Dermis lymphatic vessel endothelial cell (primary cell): ENCODE measurements around the gene PAQR9. TPM values are rescaled to one million over a fixed set of nuclear protein-coding genes. Genes with fewer than 3 reads are reported as not detected.

ENCODE experiments used
- total RNA-seq: library from RNA; depleted of rRNA; stranded (reverse); fragments of >200 nt; gene quantifications from 2 replicates; pipeline ENCODE4 v1.2.1, GENCODE V29; 2014

Gene PAQR9, protein sequence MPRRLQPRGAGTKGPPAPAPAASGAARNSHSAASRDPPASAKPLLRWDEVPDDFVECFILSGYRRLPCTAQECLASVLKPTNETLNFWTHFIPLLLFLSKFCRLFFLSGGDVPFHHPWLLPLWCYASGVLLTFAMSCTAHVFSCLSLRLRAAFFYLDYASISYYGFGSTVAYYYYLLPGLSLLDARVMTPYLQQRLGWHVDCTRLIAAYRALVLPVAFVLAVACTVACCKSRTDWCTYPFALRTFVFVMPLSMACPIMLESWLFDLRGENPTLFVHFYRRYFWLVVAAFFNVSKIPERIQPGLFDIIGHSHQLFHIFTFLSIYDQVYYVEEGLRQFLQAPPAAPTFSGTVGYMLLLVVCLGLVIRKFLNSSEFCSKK
- total RNA-seq, result not detected in 2 replicates

DNA sequence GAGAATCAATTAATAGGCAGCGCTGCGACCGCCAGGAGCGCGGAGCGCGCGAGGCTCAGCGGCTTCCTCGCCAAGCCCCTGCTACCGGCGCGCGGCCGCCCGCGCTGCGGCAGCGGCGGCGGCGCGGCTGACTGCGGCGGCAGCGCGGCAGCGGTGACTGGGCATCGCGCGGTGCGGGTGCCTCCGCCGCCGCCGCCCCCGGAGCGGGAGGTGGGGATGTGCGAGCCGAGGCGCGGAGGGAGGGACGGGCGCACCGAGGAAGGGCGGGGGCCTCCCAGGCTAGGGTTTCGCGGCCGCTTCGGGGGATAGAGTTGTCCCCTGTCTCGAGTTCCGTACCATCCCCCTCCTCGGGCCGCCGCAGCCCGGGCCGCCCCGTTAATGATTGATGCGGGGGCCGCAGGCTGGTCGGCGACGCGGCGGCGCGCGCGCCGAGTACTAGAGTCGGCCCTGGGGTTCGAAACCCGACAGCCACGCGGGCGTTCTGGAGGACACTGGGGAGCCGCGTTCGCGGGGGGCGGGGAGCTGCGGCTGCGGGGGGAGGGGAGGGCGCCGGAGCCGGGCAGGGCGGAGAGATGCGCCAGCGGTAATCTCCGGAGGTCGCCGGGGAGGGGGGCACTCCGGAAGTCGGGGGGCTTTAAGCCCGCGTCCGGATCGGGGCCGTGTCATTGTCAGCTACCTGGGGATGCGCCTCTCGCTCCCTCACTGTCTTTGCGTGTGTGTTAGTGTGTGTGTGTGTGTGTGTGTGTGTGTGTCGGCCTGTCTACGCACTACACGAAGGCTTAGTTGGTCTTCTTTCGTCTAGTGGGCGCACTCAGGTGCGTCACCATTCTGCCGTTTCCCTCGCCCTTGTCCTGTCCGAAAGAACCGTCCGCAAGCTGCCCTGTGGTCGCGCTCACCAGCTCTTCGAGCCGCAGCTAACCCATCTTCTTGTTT, at the start of gene PAQR9:
Gene PAQR9 (minus strand): TSS at position 159 of the 933 bp plus-strand sequence. CDS start 338 bp downstream, outside the sequence.

DNA sequence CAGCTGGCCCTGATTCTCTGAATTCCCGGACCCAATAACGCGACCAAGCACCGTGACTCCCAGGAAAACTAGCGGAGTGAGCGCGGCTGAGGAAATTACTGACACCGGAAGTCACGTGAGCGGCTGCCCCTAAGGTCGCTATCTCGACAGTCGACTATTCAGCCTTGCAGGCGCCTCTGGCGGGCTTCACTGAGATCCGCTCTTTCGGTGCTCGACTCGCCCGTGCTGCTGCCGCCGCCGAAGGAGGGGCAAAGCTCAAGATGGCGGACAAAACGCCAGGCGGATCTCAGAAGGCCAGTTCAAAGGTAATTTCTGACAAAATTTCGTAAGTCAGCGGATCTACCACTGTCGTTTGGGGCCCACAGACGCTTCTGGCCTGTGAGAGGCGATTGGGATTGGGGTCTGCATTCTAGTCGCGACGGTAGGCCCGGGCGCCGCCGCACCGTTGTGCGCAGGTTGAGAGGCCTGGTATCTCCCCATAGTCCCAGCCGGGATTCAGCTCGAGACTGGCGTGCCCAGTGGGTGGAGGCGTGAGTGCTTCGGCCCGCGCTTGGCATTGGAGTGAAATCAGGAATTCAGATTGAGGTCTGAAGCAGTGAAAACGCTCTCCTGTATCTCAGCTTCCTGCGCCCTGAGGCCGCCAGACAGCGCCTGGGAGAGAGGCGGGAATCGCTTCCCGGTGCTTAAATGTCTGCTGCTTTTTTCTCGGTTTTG, 38.1 kb upstream of the PAQR9 start, which contains the start of gene U2SURP:
Gene U2SURP (plus strand): TSS at position 202 of the 714 bp plus-strand sequence. CDS start 59 bp downstream, at position 261.

Other genes with a start within 250 kb of the PAQR9 start
- 1.6 and 6.2 TPM in 2 replicates for gene TRPC1, start 239.6 kb downstream of the PAQR9 start, total RNA-seq
- 0.22 TPM in 1 of 2 replicates, not detected in the other for gene PCOLCE2, start 74.6 kb downstream of the PAQR9 start, total RNA-seq
- gene U2SURP, start 37.9 kb upstream of the PAQR9 start, total RNA-seq, result 28.1 and 39.2 TPM in 2 replicates
- 2.3 TPM in 2 replicates for gene CHST2, start 156.1 kb upstream of the PAQR9 start, total RNA-seq